Caco-2 (cell line): ENCODE results near the gene METTL21A. TPM values are rescaled to one million over a fixed set of nuclear protein-coding genes. Genes with fewer than 3 reads are reported as not detected.

Experiments
- BruUV-seq: library from RNA; stranded (reverse); fragments of 400-500 nt; replicated peaks from 2 replicates; lab custom pipeline; 2021; lab: Mats Ljungman, UMichigan
- CTCF ChIA-PET: fragments of 300-600 bp; sonication (Branson Sonifier 250); formaldehyde crosslinking; loops from one replicate; lab custom pipeline; 2022; ENCODE audit warnings: antibody characterized with exemption; lab: Charles Lee
- POLR2A ChIA-PET: fragments of 300-600 bp; sonication (Branson Sonifier 250); formaldehyde crosslinking; loops from one replicate; lab custom pipeline; 2022; ENCODE audit warnings: antibody characterized with exemption; lab: Charles Lee
- DNase-seq, 2 experiments: peaks; one replicate each; pipeline versions ENCODE4 v3.0.0 to v3.0.0-alpha.2; 2020 to 2022
- H3K27me3 ChIP-seq: replicated peaks from 2 replicates; pipeline ENCODE4 v1.6.0; 2011; ENCODE audit warnings: low read length; ENCODE audit not compliant: control insufficient read depth, insufficient read depth
- H3K36me3 ChIP-seq: 2 replicates; pipeline ENCODE4 v1.5.1; 2011; ENCODE audit warnings: low read length; ENCODE audit not compliant: control insufficient read depth, insufficient read depth
- H3K4me1 ChIP-seq: fragments of 250-450 bp; sonication (Bioruptor Pico); 2 replicates; pipeline ENCODE4 v1.5.1; 2020; ENCODE audit warnings: mild to moderate bottlenecking
- H3K4me3 ChIP-seq: 2 replicates; pipeline ENCODE4 v1.5.1; 2011; ENCODE audit warnings: low read depth, mild to moderate bottlenecking, control low read depth, low read length
- H3K9me3 ChIP-seq: fragments of 250-450 bp; sonication (Bioruptor Pico); 2 replicates; pipeline ENCODE4 v1.5.1; 2020; ENCODE audit warnings: mild to moderate bottlenecking, moderate library complexity
- H3K27ac Mint-ChIP-seq: one replicate; pipeline ENCODE4 v1.8.0; 2022; ENCODE audit warnings: mixed read lengths; ENCODE audit not compliant: unreplicated experiment
- H3K27me3 Mint-ChIP-seq: one replicate; pipeline ENCODE4 v1.8.0; 2022; ENCODE audit warnings: mixed read lengths; ENCODE audit not compliant: insufficient read depth, unreplicated experiment
- H3K36me3 Mint-ChIP-seq: one replicate; pipeline ENCODE4 v1.8.0; 2022; ENCODE audit warnings: mild to moderate bottlenecking, mixed read lengths; ENCODE audit not compliant: insufficient read depth, unreplicated experiment
- H3K4me1 Mint-ChIP-seq: one replicate; pipeline ENCODE4 v1.8.0; 2022; ENCODE audit warnings: low read depth, mixed read lengths; ENCODE audit not compliant: unreplicated experiment
- H3K4me3 Mint-ChIP-seq: one replicate; pipeline ENCODE4 v1.8.0; 2022; ENCODE audit warnings: mild to moderate bottlenecking, moderate library complexity, mixed read lengths; ENCODE audit not compliant: unreplicated experiment
- H3K9me3 Mint-ChIP-seq: one replicate; pipeline ENCODE4 v1.8.0; 2022; ENCODE audit warnings: mixed read lengths; ENCODE audit not compliant: unreplicated experiment
- CTCF ChIP-seq, 2 experiments: fragments of 200-600 bp in 1 of 2; IDR thresholded peaks; 1 replicate in 1 of 2; 2 replicates in 1 of 2; pipeline versions ENCODE4 v1.5.1 to v1.8.0; 2011 to 2022; ENCODE audit warnings: antibody characterized with exemption in 1 of 2, control low read depth in 1 of 2, inconsistent platforms in 1 of 2, low read depth in 1 of 2, low read length in 1 of 2, mild to moderate bottlenecking in 1 of 2, moderate library complexity in 1 of 2; ENCODE audit not compliant: insufficient read depth in 1 of 2, severe bottlenecking in 1 of 2, unreplicated experiment in 1 of 2
- intact Hi-C: fragments of 100-400 bp; cut with micrococcal nuclease; formaldehyde crosslinking; loops from one replicate; pipeline ENCODE4 v1.10.0; 2022; ENCODE audit not compliant: unreplicated experiment
- total RNA-seq: library from RNA; stranded (reverse); gene quantifications from 2 replicates; pipeline ENCODE4 v1.2.3, GENCODE V29; 2022

Gene METTL21A
- total RNA-seq, 1 experiment from 2014 or later, result 31.0 TPM

GRCh38 chr2:207674266-207674774, 49.1 kb upstream of the METTL21A start:
- H3K27ac Mint-ChIP-seq, result no peak overlapping the region
- H3K9me3 Mint-ChIP-seq, result no peaks in the 10 kb centered on the region
- CTCF ChIA-PET, result no interaction called here
- BruUV-seq, result no TSS peak
- H3K9me3 ChIP-seq, result no peaks in the 10 kb centered on the region
- peaks cover 7% of the 10 kb centered on the region for H3K36me3 Mint-ChIP-seq
- no peaks in the 10 kb centered on the region for H3K27me3 Mint-ChIP-seq
- H3K4me1 Mint-ChIP-seq, result peaks cover 30% of the 10 kb centered on the region
- no peaks in the 10 kb centered on the region for H3K36me3 ChIP-seq
- H3K4me1 ChIP-seq, result peaks cover 34% of the 10 kb centered on the region
- no peak overlapping the region for H3K4me3 ChIP-seq
- DNase-seq, result no peak
- POLR2A ChIA-PET, result no interaction called here
- no peak for TF ChIP-seq CTCF (IDR thresholded peaks at IDR 0.05; ENCODE audit: insufficient read depth in 1 of 2, low read depth in 1 of 2, low read length in 1 of 2, severe bottlenecking in 1 of 2, unreplicated experiment in 1 of 2)
- no peak overlapping the region for H3K4me3 Mint-ChIP-seq
- intact Hi-C loops, result loop anchor here (1.0 kb wide), 1 partner anchor 60 kb away; no protein-coding TSS in a partner anchor
- no peaks in the 10 kb centered on the region for H3K27me3 ChIP-seq

- Mint-ChIP-seq H3K4me3 (no peak overlapping the region), H3K27ac (peak overlapping the region; percentile 31), H3K9me3 (no peaks in the 10 kb centered on the region), H3K36me3 (peaks cover 7% of the 10 kb centered on the region), H3K4me1 (peaks cover 29% of the 10 kb centered on the region), H3K27me3 (no peaks in the 10 kb centered on the region)
- H3K9me3 ChIP-seq, result no peaks in the 10 kb centered on the region
- DNase-seq, result no peak
- peaks cover 34% of the 10 kb centered on the region for H3K4me1 ChIP-seq
- BruUV-seq, result no TSS peak
- H3K36me3 ChIP-seq, result no peaks in the 10 kb centered on the region
- no peak for TF ChIP-seq CTCF (IDR thresholded peaks at IDR 0.05; ENCODE audit: insufficient read depth in 1 of 2, low read depth in 1 of 2, low read length in 1 of 2, severe bottlenecking in 1 of 2, unreplicated experiment in 1 of 2)
- no peak overlapping the region for H3K4me3 ChIP-seq
- H3K27me3 ChIP-seq, result no peaks in the 10 kb centered on the region
- POLR2A ChIA-PET, result no interaction called here
- intact Hi-C loops, result no loop called here
- CTCF ChIA-PET, result no interaction called here
These were observed 48.2 kb upstream of the METTL21A start for GRCh38 chr2:207673431-207673830.

GRCh38 chr2:207670887-207671286, 45.7 kb upstream of the METTL21A start:
- Histone ChIP-seq H3K4me3 (no peak overlapping the region), H3K36me3 (no peaks in the 10 kb centered on the region), H3K9me3 (no peaks in the 10 kb centered on the region), H3K27me3 (no peaks in the 10 kb centered on the region), H3K4me1 (peaks cover 14% of the 10 kb centered on the region; the same call in 1 of the 2 replicates)
- peak in 1 of 2 experiments; percentile 24 for DNase-seq
- no TSS peak for BruUV-seq
- Mint-ChIP-seq H3K27ac (no peak overlapping the region), H3K4me3 (no peak overlapping the region), H3K4me1 (peaks cover 18% of the 10 kb centered on the region), H3K36me3 (no peaks in the 10 kb centered on the region), H3K27me3 (no peaks in the 10 kb centered on the region), H3K9me3 (no peaks in the 10 kb centered on the region)
- ChIA-PET CTCF (no interaction called here), POLR2A (no interaction called here)
- TF ChIP-seq CTCF (IDR thresholded peaks at IDR 0.05; ENCODE audit: insufficient read depth in 1 of 2, low read depth in 1 of 2, low read length in 1 of 2, severe bottlenecking in 1 of 2, unreplicated experiment in 1 of 2), result no peak
- intact Hi-C loops, result no loop called here
